ENCODE results near the gene CREB3.

DNA sequence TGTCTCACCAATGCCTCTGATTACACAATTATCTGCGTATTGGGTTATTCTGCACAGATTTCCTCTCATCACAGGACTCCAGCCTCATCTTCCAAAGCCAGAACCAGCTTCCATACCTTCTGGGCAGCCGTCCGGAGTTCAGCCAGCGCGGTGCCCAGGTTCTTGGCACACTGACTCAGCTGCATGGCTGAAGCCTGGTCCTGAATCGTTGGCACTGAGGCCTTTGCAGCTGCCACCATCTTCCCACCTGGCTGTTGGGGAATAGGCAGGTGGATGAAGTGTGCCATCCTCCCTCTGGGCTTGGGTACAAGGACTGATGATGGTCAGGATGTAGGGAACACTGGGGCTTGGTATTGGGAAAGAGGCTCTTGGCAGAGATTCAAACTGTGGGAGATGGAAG, 18.3 kb upstream of the CREB3 start:
- TF ChIP-seq, protein P1, sequence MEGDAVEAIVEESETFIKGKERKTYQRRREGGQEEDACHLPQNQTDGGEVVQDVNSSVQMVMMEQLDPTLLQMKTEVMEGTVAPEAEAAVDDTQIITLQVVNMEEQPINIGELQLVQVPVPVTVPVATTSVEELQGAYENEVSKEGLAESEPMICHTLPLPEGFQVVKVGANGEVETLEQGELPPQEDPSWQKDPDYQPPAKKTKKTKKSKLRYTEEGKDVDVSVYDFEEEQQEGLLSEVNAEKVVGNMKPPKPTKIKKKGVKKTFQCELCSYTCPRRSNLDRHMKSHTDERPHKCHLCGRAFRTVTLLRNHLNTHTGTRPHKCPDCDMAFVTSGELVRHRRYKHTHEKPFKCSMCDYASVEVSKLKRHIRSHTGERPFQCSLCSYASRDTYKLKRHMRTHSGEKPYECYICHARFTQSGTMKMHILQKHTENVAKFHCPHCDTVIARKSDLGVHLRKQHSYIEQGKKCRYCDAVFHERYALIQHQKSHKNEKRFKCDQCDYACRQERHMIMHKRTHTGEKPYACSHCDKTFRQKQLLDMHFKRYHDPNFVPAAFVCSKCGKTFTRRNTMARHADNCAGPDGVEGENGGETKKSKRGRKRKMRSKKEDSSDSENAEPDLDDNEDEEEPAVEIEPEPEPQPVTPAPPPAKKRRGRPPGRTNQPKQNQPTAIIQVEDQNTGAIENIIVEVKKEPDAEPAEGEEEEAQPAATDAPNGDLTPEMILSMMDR (IDR thresholded peaks at IDR 0.05; ENCODE audit: poor library complexity, severe bottlenecking), result no peak
- TF ChIP-seq RAD21 (conservative IDR thresholded peaks at IDR 0.05) (no peak), EZH2 (IDR thresholded peaks at IDR 0.05; ENCODE audit: borderline replicate concordance, insufficient read depth, low read length, poor library complexity, severe bottlenecking) (no peak), EP300 (conservative IDR thresholded peaks at IDR 0.05; ENCODE audit: poor library complexity, severe bottlenecking) (no peak), POLR2AphosphoS5 (IDR thresholded peaks at IDR 0.05) (no peak)

Data from neural cell (in vitro differentiated cells).